ENCODE measurements around the gene DAPK1. TPM values are rescaled to one million over a fixed set of nuclear protein-coding genes. Genes with fewer than 3 reads are reported as not detected.

Gene DAPK1
- total and polyA plus RNA-seq, 8 donors: 29.1 to 98.7 (median 45.4) TPM

DNA sequence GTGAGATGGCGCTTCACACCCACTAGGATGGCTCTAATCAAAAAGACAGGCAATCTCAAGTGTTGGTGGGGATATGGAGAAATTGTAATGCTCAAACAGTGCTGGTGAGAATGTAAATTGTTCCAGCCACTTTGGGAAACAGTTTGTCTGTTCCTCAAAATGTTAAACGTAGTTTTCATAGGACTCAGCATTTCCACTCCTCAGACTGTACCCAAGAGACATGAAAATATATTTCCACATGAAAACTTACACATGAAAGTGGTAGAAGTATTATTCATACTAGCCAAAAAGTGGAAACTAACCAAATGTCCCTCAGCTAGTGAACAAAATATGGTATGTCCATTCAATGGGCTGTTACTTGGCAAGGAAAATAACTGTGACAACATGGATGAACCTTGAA is 120.6 kb downstream of the DAPK1 start:
- 87 to 91% methylated on average over 2 of the region's 2 CpGs for WGBS, 2 donors
- FAIRE-seq (no peak), ATAC-seq (no peak)

DNA sequence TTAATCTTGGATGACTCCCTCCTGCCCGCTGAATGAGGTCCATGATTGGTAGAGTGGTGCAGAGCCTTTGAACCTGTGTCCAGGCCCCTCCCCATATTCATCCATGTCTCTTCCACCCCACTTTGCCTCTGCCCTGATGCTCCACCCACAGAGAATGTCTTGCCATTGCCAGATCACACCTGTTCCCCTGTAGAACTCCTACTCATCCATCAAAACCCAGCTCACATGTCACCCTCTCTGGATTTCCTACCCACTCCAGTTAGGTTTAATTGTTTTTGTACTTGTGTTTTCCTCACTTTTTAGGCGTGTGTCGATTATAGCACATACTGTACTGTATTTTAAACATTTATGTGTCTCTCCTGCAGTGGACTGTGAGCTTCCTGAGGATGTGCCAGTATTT is 121.3 kb downstream of the DAPK1 start:
- intact Hi-C loops (cut with DNase I): no loop called here
- H3K27ac ChIP-seq: no peak overlapping the region
- no peak for ATAC-seq
- H3K9me3 ChIP-seq: no peaks in the 10 kb centered on the region
- TF ChIP-seq, protein P1, sequence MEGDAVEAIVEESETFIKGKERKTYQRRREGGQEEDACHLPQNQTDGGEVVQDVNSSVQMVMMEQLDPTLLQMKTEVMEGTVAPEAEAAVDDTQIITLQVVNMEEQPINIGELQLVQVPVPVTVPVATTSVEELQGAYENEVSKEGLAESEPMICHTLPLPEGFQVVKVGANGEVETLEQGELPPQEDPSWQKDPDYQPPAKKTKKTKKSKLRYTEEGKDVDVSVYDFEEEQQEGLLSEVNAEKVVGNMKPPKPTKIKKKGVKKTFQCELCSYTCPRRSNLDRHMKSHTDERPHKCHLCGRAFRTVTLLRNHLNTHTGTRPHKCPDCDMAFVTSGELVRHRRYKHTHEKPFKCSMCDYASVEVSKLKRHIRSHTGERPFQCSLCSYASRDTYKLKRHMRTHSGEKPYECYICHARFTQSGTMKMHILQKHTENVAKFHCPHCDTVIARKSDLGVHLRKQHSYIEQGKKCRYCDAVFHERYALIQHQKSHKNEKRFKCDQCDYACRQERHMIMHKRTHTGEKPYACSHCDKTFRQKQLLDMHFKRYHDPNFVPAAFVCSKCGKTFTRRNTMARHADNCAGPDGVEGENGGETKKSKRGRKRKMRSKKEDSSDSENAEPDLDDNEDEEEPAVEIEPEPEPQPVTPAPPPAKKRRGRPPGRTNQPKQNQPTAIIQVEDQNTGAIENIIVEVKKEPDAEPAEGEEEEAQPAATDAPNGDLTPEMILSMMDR (IDR thresholded peaks at IDR 0.05): no peak
- no peaks in the 10 kb centered on the region for H3K27me3 ChIP-seq
- 76 to 88% methylated on average over 3 of the region's 3 CpGs for WGBS, 2 donors
- H3K36me3 ChIP-seq: peaks cover 0 to under 1% (median 0%) of the 10 kb centered on the region in 3 donors
- H3K4me3 ChIP-seq: no peak overlapping the region
- H3K4me1 ChIP-seq: peaks cover 1 to 4% (median 3%) of the 10 kb centered on the region in 3 donors
- no peak for DNase-seq
- no peak for FAIRE-seq

More for the DNA sequence above, 120.6 kb downstream of the DAPK1 start:
- Histone ChIP-seq H3K36me3 (no peaks in the 10 kb centered on the region), H3K4me3 (no peak overlapping the region), H3K27me3 (no peaks in the 10 kb centered on the region), H3K9me3 (no peaks in the 10 kb centered on the region), H3K27ac (no peak overlapping the region), H3K4me1 (peaks cover 6 to 11% (median 10%) of the 10 kb centered on the region in 3 donors)
- intact Hi-C loops (cut with DNase I): no loop called here
- TF ChIP-seq, protein P1 (IDR thresholded peaks at IDR 0.05): no peak
- DNase-seq: no peak

DNA sequence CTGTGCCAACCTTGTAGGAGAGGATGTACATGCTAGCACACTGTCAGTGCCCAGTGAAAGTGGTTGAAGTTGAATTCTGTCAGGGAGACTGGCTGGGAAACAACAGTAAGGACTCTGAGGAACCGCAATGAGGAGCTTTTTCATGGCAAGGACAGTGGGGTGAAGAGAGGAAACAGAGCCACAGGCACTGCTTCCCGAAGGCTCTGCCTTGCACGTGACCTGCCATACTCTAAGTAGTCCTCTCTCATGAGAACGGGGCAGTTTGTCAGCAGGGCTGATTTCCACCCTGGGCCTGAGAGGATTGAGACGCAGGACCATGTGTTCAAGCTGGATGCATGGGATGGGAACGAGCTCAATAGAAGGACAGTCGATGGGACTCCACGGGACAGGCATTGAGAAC is 121.7 kb downstream of the DAPK1 start:
- TF ChIP-seq, protein P1 (IDR thresholded peaks at IDR 0.05): no peak
- Histone ChIP-seq H3K4me3 (no peak overlapping the region), H3K4me1 (no peaks in the 10 kb centered on the region), H3K9me3 (no peaks in the 10 kb centered on the region), H3K27me3 (no peaks in the 10 kb centered on the region), H3K27ac (no peak overlapping the region), H3K36me3 (peaks cover 0 to 4% (median 0%) of the 10 kb centered on the region in 3 donors)
- FAIRE-seq (no peak), ATAC-seq (no peak), DNase-seq (no peak)
- intact Hi-C loops (cut with DNase I): no loop called here
- WGBS, 2 donors: 89 to 97% methylated on average over 8 of the region's 8 CpGs

DNA sequence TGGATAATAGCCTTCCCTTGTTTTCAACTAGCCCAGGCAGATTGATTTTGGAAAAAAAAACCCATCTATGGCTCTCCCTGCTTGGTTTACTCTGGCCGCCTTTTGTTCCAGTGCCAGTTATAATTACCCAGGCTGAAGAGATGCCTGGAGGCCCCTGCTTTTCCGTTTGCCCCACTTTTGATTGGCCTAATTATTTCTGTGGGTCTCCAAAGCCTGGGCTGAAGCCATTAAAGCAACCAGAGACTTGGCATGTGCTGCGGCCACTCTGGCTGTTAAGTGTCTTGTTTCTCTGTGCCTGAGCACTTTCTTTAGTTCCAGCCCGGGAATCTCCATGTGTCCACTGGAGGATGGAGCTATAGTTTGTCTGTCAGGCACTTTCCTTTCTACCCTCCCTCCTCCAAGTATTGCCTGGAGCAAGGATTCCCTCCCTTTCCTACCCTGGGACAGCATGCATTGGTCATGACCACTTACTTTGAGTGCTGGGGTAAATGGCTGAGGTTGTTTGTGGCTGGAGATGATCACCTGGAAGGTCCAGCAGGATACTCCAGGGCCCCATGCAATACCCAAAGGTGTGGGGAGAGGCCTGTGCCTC is 123.2 kb downstream of the DAPK1 start:
- no peaks in the 10 kb centered on the region for H3K4me1 ChIP-seq
- intact Hi-C loops (cut with DNase I): no loop called here
- FAIRE-seq: no peak
- TF ChIP-seq, protein P1 (IDR thresholded peaks at IDR 0.05): no peak
- H3K36me3 ChIP-seq: peaks cover 0 to 16% (median 0%) of the 10 kb centered on the region in 3 donors
- H3K4me3 ChIP-seq: no peak overlapping the region
- no peaks in the 10 kb centered on the region for H3K9me3 ChIP-seq
- 71 to 75% methylated on average over 3 to 4 of the region's 4 CpGs for WGBS, 2 donors
- no peak overlapping the region for H3K27ac ChIP-seq
- no peak for DNase-seq
- no peaks in the 10 kb centered on the region for H3K27me3 ChIP-seq
- peak in 1 of 4 donors; percentile 22 for ATAC-seq

DNA sequence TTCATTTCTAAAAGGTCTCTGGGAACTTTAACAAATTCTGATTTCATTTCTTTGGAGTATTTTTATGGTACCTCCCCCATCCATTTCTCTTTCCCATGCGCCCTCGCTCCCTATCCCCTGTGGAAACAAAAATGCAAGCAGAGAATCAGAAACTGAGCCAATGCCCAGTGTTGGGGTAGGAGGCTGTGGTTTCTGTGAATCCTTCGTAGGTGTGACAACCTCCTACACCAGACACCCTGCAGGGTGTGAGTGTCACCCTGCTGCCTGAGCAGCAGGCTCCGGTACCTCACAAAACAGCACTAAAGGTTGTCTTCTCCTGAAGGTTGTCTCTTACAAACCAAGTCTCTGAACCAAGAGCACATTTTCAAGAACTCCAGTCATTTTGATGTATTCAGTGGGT is 124.4 kb downstream of the DAPK1 start:
- DNase-seq: no peak
- ATAC-seq: no peak
- no peak for FAIRE-seq
- Histone ChIP-seq H3K36me3 (peaks cover 0 to 16% (median 0%) of the 10 kb centered on the region in 3 donors), H3K27ac (no peak overlapping the region), H3K27me3 (no peaks in the 10 kb centered on the region), H3K9me3 (no peaks in the 10 kb centered on the region), H3K4me1 (no peaks in the 10 kb centered on the region), H3K4me3 (no peak overlapping the region)
- intact Hi-C loops (cut with DNase I): no loop called here
- TF ChIP-seq, protein P1 (IDR thresholded peaks at IDR 0.05): no peak
- WGBS, 2 donors: 96 to 98% methylated on average over 4 of the region's 4 CpGs
